NOMO-1 (cell line): ENCODE data around the gene ZNF195.
"Not testable (repeated sequence)": the region's sequence is repeated elsewhere in the genome, so short reads cannot be mapped to it uniquely, and the experiment has no call there.

ENCODE experiments used
- DNase-seq, 2 experiments: peaks; one replicate each; lab custom pipeline; 2025; ENCODE audit not compliant: unreplicated experiment in 2 of 2; lab: John Stamatoyannopoulos, UW

The ZNF195 gene

DNA sequence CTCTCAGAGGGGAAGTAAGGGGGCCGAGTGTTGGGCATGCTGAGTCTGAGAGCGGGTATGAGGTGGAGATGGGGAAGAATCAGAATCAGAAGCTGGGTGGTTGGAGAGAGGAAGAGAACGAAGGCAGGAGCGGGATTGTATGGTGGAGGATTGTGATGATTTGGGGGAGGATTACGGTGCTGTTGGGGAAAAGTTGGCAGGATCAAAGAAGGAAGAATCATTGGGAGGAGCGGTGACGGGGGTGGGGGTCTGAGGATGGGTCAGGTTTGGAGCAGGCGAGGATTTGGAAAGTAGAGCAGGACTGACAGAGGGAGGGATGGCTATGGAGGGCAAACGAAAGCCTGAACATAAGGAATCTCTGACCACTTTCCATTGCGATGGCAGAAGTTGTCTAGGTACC, 22.1 kb downstream of the ZNF195 start:
- DNase-seq: no peak

DNA sequence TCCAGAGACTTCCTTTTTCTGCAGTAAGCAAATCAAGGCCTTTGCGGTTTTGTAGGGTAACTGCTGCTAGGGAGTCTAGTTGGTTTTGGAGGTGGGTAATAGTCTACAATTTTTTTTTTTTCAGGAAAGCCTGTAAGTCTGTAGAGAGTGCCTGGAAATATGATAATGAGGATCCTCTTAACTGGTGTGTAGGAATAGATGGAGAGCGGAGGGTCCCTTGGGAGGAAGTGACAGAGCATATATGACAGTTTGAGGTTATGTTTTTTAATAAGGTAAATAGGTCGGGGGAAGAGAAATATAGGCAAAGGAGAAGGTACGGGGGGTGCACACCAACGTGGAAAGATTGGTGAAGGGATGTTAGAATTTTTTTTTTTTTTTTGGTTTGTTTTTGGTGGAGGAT, 25.9 kb downstream of the ZNF195 start:
- no peak for DNase-seq

DNA sequence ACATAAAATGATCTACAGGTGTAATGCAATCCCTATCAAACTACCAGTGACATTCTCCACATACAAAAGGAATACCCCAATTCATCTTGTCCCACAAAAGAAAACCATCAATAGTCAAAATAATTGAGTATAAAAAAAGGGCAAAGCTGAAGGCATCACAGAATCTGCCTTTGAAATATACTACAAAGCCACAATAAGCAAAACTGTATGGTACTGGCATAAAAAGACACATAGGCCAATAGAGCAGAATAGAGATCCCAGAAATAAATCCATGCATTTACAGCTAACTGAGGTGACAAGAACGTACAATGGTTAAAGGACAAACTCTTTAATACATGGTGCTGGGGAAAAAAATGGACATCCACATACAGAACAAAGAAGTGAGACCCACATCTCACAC, 31.8 kb downstream of the ZNF195 start:
- DNase-seq: no peak

DNA sequence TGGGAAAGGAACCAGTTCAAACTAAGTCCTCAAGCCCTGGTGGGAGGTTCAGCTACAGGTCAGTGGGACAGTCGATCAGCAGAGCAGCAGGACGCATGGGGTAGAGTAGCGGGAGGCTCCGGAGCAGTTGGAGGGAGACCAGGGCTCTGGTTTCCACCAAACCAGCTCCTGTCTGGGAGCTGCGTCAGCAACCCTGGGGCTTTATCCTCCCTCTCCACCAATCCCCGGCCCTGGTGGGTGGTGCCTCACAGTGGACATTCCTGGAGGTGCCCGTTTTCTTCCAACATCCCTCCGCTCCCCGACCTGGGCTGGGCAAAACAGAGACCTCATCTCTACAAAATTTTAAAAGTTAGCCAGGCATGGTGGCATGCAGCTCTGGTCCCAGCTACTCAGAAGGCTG, 32.4 kb downstream of the ZNF195 start:
- no peak for DNase-seq

DNA sequence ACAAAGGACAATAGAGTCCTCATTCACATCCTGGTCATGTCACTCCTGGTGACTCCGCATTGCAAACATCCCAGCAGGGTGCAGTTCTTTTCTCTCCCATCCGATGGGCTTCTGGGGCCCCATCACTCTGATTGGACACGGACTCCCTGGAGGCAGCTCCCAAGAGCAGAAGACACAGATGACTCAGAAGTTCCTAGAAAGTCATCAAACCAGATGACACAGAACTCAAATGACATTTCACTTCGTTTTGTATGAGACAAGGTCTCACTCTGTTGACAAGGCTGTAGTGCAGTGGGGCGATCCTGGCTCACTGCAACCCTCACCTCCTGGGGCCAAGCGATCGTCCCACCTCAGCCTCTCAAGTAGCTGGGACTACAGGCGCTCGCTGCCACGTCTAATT, 33.2 kb downstream of the ZNF195 start:
- no peak for DNase-seq

DNA sequence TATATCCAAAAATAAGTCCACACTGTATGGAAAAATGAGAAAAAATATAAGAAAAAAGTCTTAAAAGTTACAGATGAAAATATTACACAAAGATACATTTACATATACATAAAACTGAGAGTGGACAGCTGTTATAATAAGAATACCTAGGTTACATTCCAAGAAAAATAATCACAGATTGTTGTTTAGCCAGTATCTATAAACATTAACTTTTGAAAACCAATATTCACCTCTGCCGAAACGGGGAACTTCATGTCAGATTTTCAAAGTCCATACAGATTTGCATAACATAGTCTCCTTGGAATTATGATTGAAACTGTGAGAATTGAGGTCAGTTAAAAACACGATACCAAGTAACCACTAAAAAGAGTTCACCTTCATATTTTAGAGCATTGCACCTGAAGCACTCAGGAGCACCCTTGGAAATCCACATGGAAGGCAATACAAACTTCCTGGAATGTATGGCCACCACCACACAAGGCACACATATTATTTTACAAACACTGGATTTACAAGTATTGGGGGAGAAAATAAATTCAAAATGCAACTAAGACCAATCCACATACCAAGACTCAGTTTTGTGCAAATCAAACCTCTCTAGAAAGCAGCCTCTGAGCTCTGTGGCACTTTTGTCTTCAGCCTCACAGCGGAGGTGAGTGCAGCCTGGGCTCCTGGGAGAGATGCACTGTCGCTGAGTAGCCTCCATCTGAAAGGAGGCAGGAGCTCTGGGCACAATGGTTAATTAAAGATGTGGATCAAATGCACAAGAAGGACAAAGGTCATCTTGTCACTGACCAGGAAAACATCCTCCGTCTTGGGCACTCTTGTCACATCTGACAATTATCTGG, 34.4 kb downstream of the ZNF195 start:
- no peak for DNase-seq

DNA sequence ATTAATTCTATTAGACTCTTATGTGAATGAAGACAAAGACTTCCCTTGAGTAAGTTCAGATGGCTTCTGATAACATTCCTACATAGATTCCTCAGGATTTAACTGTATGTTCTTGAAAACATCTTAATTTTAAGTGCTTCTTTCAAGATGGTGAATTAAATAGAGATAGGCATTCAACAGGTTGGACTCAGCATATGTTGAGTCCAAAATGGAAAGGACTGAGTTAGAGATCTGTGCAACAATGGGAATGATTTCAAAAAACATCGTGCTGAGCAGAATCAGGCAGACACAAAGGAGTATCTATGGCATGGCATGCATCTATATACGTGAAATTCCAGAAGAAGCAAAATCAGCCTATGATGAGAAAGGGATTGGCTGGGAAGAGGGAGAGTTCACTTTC, 36.2 kb downstream of the ZNF195 start:
- no peak for DNase-seq

DNA sequence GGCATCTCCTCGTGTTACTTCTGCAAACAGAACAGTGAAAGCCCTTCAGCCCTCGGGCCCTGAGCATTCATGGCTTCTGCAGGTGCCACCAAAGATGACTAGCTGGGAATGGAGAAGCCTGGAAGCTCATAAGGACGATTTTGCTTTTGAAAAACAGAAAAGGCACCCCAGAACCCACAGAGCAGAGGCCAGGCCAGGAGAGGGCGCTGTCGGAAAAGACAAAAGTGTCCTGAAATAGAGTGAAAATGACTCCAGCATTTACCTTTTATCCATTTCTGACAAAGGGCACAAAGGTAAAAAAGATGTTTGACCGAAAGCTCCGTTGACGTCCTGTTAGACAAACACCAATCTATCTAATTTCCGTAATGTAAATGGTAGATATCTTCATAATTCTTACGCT, 37.6 kb downstream of the ZNF195 start:
- DNase-seq: peak in 1 of 2 experiments; percentile 37

DNA sequence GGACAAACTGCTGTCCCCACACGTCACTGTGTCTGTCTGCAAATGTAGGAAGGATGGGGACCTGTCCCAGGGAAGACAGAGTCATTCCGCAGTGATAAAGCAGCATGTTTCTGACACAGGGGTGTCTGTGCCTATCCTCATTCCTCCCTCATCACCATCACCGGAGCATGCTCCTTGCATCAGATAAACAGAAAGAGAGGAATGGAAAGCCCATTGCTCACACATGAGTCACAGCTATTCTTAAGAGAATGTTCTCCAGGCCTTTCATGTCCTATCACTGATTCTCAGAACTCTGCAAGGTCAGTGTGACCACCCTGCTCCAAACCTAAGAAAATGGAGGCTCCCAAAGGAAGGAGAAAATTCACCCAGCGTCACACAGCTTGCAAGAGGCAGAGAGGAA, 38.9 kb downstream of the ZNF195 start:
- no peak for DNase-seq

DNA sequence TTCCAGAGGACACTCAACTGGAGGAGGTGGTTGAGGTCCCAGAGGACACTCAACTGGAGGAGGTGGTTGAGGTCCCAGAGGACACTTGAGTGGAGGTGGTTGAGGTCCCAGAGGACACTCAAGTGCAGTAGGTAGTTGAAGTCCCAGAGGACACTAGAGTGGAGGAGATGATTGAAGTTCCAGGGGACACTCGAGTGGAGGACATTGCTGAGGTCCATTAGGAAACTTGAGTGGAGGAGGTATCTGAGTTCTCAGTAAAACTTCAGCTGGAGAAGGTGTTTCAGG, 39.7 kb downstream of the ZNF195 start:
- no peak for DNase-seq

DNA sequence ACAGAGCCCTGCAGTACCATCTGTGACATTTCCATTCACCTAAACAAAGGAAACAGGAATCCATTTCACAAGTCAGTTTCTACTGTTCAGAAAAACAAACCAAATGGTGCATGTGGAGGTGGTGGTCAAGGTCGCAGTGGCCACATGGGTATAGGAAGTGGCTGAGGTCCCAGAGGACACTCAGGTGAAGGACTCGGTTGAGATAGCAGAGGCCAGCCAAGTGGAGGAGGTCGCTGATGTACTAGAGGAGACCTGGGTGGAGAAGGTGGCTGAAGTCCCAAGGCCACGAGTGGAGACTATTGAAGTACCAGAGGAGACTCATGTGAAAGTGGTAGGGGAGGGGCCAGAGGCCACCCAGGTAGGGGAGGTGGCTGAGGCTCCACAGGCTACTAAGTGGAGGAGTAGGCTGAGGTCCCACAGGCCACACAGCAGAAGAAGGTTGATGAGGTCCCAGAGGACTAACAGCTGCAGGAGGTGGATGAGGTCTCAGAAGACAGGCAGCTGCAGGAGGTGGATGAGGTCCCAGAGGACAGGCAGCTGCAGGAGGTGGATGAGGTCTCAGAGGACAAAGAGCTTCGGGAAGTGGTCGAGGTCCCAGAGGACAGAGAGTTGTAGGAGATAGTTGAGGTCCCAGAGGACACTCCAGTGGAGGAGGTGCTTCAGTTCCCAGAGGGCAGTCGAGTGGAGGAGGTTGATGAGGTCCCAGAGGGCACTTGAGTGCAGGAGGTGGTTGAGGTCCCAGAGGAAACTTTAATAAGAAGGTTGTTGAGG, 40.2 kb downstream of the ZNF195 start:
- DNase-seq: no peak

DNA sequence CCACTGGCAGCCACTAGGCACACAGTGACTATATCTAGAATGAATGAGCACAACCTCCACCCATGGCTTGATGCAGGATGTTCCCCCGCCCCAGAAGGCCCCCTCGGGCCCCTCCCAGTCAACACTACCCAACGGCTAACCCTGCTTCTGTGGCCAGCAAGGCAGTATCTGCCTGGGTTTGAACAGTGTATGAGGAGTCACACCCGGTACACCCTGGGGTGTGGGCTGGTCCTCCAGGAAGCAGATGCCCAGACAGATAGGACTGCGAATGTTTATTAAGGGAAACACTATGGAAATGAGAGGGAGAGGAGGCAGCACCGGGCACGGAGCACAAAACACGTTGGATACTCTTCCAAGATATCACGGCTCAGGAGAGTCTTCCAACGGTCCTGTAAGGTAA, 42.5 kb downstream of the ZNF195 start:
- not testable (repeated sequence) for DNase-seq

DNA sequence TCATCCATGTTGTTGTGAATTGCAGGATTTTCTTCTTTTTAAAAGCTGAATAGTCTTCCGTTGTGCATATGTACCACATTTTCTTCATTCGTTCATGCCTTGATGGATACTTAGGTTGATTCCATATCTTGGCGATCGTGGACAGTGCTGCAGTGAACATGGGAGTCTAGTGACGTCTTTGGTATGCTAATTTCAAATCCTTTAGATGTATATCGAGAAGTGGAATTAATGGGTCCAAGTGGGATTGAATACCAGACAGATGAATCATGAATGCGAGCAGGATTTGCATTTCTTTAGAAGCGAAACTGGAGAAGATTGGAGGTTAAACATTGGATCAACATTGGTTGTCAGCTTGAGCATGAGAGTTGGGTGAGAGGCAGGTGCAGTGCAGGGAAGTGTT, 45.8 kb downstream of the ZNF195 start:
- not testable (repeated sequence) for DNase-seq

DNA sequence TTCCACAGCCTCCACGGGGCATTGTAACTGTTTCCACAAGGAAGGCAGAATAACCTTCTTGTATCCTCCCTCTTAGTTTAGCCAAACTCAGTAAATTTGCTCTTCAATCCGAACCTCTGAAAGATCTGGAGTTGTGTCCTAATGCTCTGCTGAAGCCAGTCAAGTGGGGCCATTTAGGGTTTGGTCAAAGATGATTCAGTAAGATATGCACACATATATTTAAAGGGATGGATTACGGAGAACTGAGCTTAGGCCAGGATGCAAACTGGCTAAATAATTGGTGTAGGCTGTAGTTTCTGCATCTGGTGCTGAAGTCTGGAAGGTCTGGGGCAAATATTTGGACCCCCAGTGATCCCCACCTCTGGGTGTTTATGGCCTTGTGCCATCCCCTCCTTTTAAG, 47.9 kb downstream of the ZNF195 start:
- not testable (repeated sequence) for DNase-seq

DNA sequence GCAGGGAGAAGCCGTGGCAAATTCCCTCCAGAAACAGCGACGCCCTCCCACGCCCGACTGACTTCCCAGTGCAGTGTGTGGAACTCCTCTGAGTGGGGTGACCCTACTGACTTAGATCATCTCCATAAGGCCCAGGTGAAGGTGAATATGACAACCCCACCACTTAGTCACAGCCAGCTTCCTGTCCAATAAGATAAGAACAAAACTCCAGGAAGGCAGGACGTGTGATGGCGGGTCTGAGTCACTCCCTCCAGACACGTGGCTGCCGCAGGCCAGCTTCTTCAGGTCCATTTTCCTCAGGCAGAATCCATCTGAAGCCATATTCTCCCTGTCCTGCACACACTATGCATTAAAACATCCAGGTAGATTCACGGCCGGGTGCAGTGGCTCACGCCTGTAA, 48.9 kb downstream of the ZNF195 start:
- DNase-seq: not testable (repeated sequence)

DNA sequence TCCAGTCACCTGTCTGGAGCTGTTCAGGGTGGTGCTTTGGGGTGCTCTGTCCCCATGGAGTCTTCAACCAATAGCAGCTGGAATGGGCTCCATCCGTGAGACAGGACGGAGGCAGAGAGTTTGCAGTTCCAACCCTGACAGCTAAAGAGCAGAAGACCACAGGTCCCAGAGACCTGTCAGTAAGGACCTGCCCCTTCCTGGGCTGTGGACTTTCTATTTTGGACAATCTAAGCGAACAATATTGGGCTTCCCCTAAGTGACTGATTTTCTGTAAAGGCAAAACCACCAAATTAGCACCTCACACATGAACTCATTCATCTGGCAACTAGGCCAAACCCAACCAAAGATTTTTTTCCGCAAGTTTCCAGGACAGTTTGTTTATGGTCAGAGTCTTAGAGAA, 50.4 kb downstream of the ZNF195 start:
- not testable (repeated sequence) for DNase-seq

DNA sequence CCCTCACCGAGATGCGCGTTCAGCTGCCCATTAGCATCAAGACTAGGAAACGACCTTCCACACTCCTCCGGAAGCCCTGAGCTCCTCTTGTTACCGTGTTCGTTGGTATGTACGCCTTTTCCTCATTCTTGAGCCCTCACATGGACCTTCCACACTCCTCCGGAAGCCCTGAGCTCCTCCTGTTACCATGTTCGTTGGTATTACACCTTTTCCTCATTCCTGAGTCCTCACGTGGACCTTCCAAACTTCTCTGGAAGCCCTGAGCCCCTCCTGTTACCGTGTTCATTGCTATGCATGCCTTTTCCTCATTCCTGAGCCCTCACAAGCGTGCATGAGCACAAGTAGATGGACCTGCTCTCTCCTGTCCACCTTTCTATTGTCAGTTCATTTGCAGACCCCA, 52.5 kb downstream of the ZNF195 start:
- not testable (repeated sequence) for DNase-seq

DNA sequence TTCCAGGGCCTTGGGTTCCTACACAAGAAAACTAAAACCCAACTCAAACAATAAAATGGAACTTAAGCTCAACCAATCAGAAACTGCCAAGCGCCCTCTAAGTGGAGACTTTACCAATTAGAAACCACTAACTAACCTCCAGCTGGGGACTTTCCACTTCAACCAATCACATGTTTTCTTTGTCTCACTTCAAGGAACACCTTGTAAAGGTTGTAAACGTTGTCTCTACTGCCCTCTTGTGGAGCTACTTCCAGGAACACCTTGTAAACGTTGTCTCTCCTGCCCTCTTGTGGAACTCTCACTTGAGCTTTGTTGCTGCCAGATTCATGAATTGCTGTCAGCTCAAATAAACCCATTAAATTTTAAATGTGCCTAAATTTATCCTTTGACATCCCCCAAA, 54.2 kb downstream of the ZNF195 start:
- not testable (repeated sequence) for DNase-seq
